Astrocyte of the hippocampus (primary cell): ENCODE results near the gene STAP1.
"Not testable (repeated sequence)": the region's sequence is repeated elsewhere in the genome, so short reads cannot be mapped to it uniquely, and the experiment has no call there.

Source experiments
- DNase-seq: peaks from one replicate; pipeline ENCODE4 v3.0.0; 2011; ENCODE audit warnings: low read depth, low spot score

STAP1 gene

DNA sequence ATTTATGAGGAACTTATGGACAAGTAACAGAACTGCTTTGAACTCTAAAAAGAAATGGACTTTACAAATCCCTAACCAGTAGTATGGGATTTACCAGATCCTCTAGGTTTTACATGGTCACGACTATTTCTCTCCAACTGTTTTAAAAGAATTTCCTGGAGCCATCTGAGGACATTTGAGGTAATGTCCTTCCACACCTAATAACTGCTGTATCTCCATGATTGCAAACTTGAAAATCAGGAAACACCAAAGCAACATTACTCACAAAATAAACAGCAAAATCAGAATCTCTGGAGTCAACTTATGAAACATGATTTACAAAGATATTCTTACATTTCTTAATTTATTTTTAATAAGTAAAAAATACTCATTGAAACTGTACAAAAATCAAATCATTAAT is 58.0 kb downstream of the STAP1 start:
- DNase-seq, result no peak

DNA sequence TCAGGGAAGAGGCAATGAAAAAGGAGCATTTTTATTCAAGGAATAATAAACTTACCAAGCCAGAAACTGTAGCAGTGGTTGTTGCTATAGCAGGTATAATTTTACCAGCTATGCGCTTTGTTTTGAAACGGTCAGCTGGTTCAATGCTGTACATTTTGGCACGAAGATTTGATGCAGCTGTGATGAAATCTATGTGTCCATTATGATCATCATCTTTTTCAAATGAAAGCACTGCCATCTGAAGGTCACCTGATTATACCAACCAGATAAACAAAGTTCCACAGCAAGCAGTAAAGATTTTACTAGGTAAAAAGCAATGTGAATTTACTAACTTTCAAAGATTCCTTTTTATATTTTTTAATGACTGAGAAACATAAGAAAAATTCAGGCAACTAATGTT is 66.4 kb downstream of the STAP1 start:
- no peak for DNase-seq

DNA sequence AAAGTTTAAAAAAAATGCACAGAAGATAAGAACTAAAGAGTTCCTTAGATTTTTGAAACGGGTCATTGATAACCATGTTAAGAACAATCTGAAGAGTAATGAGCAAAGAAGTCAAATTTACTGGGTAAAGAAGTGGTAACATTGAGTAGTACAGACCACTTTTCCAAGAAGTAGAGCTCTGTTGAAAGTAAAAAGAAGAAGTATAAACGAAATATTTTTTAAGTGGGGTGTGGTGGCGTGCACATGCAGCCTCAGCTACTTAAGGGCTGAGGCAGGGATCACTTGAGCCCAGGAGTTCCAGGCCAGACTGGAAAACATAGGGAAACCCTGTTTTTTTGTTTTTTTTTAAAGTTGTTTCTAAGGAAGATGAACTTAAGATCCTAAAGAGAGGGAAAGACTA is 74.0 kb downstream of the STAP1 start:
- no peak for DNase-seq

DNA sequence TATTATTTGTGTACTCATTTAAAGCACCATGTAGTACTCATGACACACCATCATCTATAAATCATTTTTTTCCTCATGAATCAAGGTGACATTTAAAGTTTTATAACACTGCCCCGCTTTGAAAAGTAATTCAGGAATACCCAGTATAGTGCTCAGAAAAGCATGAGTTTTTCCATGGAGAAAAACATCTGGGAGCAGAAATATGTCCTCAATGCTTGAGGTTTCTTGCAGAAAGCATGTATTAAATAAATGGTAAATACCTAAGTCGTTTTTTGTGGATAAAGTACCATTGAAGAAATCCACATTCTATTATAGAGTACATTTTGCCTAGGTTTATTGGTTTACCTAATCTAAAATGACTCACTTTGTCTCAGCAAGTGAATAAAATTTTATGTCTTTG is 76.2 kb downstream of the STAP1 start:
- DNase-seq, result no peak

DNA sequence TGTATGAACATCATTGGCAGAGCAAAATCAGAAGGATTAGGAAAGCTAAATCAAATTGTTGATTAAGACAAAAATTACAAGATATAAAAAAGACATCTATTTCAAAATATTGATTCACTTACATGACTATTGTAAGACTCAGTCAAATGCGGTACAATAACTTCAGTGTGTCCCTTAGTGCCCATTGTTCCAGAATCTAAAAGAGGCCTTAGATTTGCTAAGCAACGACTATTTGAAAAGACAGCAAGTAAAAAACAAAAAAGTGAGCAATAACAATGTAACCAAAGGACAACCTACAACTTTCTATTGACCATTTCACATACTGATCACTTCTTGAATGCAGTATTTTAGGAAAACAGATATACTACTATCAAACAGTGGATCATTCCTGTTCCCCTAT is 76.8 kb downstream of the STAP1 start:
- DNase-seq, result no peak

DNA sequence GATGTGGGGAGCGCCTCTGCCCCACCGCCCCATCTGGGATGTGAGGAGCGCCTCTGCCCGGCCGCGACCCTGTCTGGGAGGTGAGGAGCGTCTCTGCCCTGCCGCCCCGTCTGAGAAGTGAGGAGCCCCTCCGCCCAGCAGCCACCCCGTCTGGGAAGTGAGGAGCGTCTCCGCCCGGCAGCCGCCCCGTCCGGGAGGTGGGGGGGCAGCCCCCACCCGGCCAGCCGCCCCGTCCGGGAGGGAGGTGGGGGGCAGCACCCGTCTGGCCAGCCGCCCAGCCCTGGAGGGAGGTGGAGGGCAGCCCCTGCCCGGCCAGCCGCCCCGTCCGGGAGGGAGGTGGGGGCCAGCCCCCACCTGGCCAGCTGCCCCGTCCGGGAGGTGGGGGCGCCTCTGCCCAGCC is 78.5 kb downstream of the STAP1 start:
- DNase-seq, result not testable (repeated sequence)

DNA sequence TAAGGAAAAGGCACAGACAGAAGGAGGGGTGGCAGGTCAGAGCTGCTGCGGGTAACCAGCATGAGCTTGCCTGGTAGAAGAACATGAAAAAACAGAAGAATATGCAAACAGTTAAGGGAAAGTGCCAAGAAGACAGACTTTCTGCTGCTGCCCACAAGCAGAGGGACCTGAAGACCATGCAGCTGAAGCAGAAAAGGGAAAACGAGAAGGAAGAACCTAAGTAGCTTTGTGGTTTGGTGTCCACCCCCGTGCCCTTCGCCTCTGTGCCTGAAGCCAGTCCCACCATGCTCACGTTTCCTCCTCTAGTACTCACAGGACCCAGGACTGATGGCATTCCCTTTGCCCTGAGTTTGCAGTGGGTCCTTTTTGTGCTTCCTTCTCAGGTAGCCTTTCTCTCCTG is 79.6 kb downstream of the STAP1 start:
- no peak for DNase-seq

DNA sequence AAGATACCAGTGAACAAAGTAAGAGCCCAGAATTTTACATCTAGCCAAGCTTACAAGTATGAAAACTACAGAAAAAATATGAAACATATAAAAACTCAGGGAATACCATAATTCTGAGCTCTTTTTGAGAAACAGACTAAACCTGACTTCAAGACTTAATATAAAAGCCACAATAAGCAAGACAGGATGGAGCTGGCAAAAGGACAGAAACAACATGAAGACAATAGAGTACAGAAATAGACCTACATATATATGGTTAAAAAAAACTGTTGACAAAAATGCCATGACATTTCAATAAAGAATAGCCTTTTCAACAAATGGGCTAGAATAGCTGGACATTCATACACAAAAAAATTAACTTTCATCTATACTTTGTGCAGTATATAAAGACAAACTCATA is 93.0 kb downstream of the STAP1 start:
- DNase-seq, result peak; percentile 5
